NCI-H1436 (cell line): Measurements from ENCODE around the gene MROH7.

ENCODE experiments used
- DNase-seq: peaks from one replicate; lab custom pipeline; 2025; lab: John Stamatoyannopoulos, UW

MROH7 gene

GRCh38 chr1:54651608-54652007, 10.0 kb downstream of the MROH7 start:
- no peak for DNase-seq

GRCh38 chr1:54652168-54652567, 10.6 kb downstream of the MROH7 start:
- DNase-seq, result no peak

- DNase-seq, result no peak
Observed at GRCh38 chr1:54653036-54653435, 11.4 kb downstream of the MROH7 start.

GRCh38 chr1:54658164-54658913, 16.8 kb downstream of the MROH7 start:
- no peak for DNase-seq

- no peak for DNase-seq
Observed at GRCh38 chr1:54663725-54664124, 22.1 kb downstream of the MROH7 start.

GRCh38 chr1:54664364-54664763, 22.8 kb downstream of the MROH7 start:
- DNase-seq, result no peak

GRCh38 chr1:54665852-54666251, 24.3 kb downstream of the MROH7 start:
- DNase-seq, result no peak

GRCh38 chr1:54666333-54666732, 24.7 kb downstream of the MROH7 start:
- DNase-seq, result no peak

GRCh38 chr1:54667797-54668196, 26.2 kb downstream of the MROH7 start:
- no peak for DNase-seq

- no peak for DNase-seq
Observed at GRCh38 chr1:54668567-54668966, 27.0 kb downstream of the MROH7 start.

- DNase-seq, result peak; percentile 55
Observed at GRCh38 chr1:54671985-54672608, 30.5 kb downstream of the MROH7 start.

- DNase-seq, result no peak
Observed at GRCh38 chr1:54678776-54679643, 37.4 kb downstream of the MROH7 start.

- no peak for DNase-seq
Observed at GRCh38 chr1:54679706-54680105, 38.1 kb downstream of the MROH7 start.

GRCh38 chr1:54680387-54680786, 38.8 kb downstream of the MROH7 start:
- no peak for DNase-seq

GRCh38 chr1:54681358-54681757, 39.8 kb downstream of the MROH7 start:
- DNase-seq, result peak; percentile 88

GRCh38 chr1:54683453-54683852, 41.9 kb downstream of the MROH7 start:
- no peak for DNase-seq

- DNase-seq, result no peak
Observed at GRCh38 chr1:54685335-54685905, 43.8 kb downstream of the MROH7 start.

GRCh38 chr1:54686155-54686554, 44.6 kb downstream of the MROH7 start:
- no peak for DNase-seq

GRCh38 chr1:54694771-54695170, 53.2 kb downstream of the MROH7 start:
- DNase-seq, result no peak

- DNase-seq, result no peak
Observed at GRCh38 chr1:54695221-54695620, 53.6 kb downstream of the MROH7 start.

- DNase-seq, result no peak
Observed at GRCh38 chr1:54695764-54696163, 54.2 kb downstream of the MROH7 start.

GRCh38 chr1:54696262-54696661, 54.7 kb downstream of the MROH7 start:
- no peak for DNase-seq
